ENCODE data around the gene VHLL. TPM values are rescaled to one million over a fixed set of nuclear protein-coding genes. Genes with fewer than 3 reads are reported as not detected.
A peak's percentile ranks its signal among the peaks of the same experiment; 100 is the strongest.

Gene VHLL
- total RNA-seq, 1 experiment from 2014 or later = not detected

DNA sequence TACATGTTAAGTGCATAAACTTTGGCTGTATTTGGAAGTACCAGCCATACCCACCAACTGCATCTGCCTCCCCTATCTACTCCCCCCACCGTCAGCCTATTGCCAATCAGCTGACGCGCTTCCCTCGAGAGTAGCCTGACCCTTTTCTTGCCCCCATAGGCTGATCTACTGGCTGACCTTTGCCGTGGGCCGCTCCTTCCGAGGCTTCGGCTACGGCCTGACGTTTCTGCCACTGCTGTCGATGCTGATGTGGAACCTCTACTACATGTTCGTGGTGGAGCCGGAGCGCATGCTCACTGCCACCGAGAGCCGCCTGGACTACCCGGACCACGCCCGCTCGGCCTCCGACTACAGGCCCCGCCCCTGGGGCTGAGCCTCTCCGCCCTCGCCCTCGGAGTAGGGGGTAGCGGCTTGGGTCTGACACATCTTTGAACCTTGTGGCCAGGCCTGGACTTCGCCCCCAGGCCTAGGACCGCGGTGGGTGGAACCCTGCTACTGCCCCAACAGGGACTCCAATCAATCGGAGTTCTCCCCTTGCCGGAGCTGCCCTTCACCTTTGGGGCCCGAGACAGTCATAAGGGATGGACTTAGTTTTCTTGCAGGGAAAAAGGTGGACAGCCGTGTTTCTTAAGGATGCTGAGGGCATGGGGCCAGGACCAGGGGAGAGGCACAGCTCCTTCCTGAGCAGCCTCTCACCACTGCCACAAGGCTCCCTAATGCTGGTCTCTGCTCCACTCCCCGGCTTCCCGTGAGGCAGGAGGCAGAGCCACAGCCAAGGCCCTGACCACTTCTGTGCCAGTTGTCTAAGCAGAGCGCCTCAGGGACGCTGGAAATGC is 7.7 kb downstream of the VHLL start:
- DNase-seq (ENCODE audit: low spot score) = peak; percentile 78

DNA sequence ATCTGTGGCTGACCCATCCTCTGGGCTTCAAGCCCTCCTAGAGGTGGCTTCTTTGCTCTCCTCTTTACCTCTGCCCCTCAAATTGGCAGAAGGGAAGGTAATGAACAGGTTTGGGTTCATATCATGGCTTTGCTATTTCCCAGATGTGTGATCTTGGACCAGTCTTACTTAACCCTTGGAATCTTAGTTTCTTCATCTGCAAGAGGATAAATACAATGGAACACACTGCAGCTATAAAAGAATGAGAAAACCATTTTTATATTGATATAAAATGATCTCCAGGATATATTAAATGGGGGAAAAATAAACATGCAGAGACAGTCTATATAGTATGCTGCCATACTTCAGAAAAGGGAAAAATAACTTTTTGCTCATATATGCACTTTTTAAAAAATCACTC is 9.2 kb downstream of the VHLL start:
- no peak for DNase-seq (ENCODE audit: low spot score)

DNA sequence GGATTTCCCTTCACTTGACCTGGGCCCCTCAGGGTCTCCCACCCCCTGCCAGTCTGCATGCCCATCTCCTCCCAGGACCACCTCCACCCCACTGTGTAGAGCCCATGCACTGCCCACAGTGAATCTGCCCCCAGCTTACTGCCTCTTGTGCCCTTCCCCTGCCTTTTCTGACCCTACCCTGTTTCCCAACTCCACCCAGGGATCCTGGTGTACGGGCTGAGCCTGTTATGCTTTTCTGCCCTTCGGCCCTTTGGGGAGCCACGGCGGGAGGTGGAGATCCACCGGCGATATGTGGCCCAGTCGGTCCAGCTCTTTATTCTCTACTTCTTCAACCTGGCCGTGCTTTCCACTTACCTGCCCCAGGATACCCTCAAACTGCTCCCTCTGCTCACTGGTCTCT is 13.0 kb downstream of the VHLL start:
- DNase-seq (ENCODE audit: low spot score) = no peak

DNA sequence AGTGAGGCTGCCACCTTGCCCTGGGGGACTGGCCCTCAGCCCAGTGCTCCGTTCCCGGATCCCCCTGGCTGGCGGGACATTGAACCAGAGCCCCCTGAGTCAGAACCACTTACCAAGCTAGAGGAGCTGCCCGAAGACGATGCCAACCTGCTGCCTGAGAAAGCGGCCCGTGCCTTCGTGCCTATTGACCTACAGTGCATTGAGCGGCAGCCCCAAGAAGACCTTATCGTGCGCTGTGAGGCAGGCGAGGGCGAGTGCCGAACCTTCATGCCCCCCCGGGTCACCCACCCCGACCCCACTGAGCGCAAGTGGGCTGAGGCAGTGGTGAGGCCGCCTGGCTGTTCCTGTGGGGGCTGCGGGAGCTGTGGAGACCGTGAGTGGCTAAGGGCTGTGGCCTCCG is 13.7 kb downstream of the VHLL start:
- DNase-seq (ENCODE audit: low spot score) = no peak

DNA sequence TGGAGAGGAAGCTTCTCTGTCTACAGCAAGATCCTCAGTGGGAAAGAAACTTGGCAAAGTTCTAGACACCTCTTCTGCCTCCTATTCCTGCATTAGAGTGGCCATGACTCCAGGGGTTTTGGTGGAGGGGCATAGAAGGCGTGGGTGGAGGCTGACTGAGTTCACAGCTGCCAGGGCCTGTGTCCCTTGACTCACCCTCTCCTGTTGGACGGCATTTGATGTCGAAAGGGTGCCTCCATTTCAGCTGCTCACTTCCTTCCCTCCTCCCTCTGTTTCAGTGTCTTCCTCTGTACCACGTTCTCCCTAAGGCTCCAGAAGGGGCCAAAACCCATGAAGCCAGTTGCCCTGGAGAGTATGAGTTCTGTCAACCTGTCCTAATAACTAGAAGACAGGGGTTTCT is 14.3 kb downstream of the VHLL start:
- DNase-seq (ENCODE audit: low spot score) = no peak

DNA sequence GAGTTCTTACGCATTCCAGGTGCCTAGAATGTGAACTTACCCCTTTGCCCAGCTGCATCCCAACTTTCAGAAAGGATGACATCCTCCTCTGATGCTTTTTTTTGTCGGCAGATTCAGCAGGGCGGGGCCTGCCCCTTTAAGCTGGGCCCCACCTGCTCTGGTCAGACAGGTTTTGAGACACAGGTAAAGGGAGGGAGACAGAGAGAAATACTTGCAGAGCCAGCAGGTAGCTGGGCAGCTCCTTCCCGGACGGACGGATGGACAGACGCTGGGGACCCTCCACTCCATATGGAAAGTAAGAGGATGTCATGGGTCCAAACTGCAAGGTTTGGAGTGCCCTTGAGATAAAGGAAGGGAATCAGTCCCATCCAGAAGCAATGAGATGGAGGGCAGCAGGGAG is 15.0 kb downstream of the VHLL start, which contains the start of gene TMEM79:
TSS of gene TMEM79 (plus strand) at position 214 of the 400 bp plus-strand sequence. CDS start 902 bp downstream, outside the sequence.
- peak; percentile 58 for DNase-seq (ENCODE audit: low spot score)

DNA sequence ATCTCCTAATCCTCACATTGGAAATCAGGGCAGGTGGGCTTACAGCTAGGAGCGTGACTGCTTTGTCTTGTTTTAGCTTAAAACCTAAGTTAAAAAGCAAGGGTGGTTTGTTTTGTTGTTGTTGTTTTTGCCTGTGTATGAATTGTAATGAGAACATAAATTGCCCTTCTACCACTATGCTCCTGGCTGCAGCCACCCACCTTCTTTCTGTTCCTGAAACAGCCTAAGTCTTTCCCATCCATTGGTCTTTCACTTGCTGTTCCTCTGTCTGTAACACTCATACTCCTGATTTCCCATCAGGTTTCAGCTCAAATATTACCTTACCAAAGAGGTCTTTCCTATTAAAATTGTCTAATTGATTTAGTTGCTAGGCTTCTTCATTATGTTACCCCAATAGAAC is 15.6 kb downstream of the VHLL start:
- DNase-seq (ENCODE audit: low spot score) = peak; percentile 18

DNA sequence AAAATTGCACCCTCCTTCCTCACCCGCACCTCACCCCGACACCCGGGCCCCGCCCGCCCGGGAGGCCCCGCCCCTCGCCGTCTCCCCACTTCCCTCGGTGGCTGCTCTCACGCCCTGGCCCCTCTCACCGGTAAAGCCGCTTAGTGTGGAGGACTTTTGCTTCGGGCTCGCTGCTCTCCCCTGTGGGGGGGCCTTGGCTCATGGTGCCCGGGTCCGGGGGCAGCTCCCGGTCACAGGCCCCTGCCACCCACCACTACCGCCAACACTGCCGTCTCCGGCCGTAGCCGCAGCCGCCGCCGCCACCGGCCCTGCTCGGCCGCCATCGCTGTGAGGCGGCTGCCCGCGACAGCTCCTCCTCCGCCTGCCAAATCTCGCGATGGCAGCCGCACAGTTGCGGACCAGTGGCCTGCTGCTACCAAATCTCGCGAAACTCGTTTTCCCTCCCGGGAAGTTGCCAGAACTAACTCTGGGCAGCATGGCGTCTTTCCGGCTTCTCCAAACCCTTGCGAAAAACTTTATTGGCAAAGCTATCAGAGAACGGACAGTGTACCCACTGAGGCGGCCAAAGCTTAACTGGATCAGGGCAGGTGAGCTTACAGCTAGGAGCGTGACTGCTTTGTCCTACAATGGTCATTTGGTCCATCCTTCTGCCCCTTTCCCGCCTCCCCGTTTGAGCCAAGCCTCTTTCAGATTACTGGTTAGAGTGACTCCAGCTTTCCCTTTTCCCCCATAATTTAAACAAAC is 16.5 kb downstream of the VHLL start, which contains the start of gene SMG5:
TSS of gene SMG5 (minus strand) at position 347 of the 744 bp plus-strand sequence. CDS start at position 202, 145 bp downstream.
- peak; percentile 97 for DNase-seq (ENCODE audit: low spot score)

DNA sequence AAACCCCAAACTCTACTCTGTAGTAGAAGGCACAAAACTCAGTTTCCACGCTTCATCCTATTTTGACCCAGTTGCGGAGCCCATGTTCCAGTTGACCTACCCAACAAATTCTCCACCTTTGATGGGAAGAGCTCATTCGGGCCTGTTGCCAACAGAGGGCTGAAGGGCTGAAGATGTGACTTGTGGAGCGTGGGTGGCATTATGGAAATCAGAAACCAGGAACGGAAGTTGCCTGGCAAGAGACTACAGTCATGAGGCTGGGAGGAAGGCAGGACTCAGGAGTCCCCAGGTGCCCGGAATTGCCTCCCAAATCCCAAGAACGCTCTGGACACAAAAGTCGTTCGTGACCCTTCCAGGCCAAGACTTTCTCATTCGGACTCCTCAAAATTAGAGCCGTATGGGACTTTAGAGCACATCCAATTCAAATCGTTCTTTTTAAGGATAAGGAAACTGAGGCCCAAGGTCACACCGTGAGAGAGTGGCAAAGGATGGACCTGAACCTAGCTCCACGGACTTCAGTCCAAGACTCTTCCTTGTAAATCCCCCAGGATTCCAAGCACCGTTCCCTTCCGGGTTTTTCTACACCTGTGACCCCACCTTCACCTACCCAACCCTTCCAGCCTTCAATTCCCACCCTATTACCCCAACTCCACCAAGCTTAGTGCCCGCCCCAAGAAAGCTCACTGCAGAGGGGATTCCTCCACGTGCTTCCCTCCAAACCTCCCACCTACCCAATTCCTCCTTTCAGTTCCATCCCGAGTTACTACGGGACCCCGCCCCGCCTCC is 17.2 kb downstream of the VHLL start:
- peak; percentile 77 for DNase-seq (ENCODE audit: low spot score)

DNA sequence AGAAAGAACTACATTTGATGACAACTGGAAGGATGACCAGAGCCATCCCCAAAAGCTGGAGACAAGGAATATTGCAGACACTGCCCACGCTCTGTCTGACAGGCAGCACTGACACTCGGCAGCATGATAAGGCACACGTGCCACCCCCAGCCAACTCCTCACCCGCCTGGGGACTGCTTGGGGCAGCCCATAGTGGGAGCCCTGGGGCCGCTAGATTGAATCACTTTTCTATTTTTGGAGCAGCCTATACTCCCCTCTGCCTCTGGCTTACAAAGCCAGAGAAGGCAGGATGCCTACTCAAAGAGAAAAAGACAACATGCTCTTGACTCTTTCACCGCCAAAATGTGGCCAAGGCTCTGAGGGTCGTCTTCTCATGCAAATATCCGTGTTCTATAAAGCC is 17.8 kb downstream of the VHLL start:
- no peak for DNase-seq (ENCODE audit: low spot score)

DNA sequence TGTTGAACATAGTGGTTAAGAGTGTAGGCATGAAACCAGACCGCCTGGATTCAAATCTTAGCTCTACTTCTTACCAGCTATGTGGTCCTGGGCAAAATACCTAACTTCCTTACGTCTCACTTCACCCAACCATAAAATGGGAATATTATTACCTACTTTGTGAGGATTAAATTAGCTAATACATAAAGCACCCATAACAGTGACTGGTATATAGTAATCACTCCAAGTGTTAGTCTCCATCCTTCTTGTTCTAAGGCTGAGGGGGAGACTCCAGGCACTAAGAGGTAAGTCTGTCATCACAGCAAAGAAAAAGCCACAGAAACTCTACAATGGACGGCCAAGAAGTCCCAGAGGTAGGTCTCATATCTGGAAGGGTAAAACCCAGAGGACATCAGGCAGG is 19.3 kb downstream of the VHLL start:
- no peak for DNase-seq (ENCODE audit: low spot score)

DNA sequence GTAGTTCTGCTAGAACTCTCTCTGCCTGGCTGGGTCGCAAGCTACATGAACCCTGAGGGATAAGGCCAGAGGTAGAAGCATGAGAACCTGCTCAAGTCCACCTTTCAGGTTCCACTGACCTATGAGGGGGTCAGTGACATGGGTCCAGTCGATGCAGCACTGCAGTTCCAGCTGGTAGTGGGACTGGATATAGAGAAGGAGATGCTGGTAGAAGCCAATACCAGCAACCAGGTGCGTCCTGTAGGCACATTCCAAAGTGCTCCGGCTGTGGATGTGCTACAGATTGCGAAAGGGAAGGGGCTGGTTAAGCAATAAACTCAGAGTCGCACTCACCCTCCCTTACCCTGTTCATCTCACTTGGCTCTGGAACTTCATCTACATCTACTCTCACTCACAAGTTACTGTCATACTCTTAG is 22.1 kb downstream of the VHLL start:
- DNase-seq (ENCODE audit: low spot score) = no peak

DNA sequence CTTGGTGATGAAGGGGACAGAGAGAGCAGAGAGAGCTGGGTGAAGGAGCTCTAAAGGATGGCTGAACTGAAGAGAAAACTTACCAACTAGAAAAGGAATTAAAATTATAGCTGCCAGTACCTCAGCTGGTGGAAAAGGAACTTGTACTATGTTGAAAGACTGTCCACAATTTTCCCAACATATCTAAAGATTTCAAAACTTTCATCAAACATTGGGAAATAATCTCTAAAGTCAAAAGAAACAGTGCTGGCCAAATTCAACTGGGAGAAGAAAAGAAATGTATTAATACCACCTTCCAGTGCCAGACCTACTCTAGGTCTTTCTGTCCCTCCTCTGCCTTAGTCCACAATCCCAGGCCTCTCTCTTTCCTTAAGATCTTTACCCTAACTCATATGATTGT is 22.6 kb downstream of the VHLL start:
- no peak for DNase-seq (ENCODE audit: low spot score)

DNA sequence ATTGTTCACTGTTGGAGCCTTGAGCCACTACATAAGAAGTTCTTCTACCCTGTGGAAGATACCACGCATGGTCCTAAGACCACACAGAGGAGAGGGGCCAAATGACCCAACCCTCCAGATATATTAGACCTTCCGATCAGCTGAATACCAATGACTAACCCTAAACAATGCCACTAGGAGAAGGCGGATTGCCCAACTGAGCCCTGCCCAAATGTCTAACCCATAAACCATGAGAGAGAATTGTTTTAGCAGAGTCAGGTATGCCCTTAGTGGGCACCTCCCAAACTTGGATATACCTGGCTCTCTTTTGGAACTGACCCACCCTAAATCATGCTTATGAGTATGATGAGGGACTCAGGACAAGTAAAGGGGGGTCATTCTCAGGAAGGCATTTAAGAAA is 28.8 kb downstream of the VHLL start:
- DNase-seq (ENCODE audit: low spot score) = no peak

DNA sequence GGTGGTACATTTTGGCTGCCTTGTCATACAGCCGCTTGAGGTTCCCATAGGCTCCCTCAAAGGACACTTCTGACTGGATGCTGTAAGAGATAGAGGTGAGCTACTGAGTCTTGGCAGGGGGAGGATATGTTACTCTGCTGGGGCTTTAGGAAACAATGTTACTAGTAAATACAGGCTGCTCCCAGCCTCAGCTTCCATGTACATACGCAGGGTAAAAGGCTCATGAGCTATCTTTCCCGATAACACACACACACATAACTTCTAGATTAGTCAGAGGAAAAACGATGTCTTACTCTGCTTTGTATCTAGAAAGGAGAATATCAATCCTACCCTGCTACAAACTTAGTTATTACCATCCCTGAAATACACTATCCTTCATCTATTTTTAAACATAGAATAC is 30.8 kb downstream of the VHLL start:
- DNase-seq (ENCODE audit: low spot score) = no peak

DNA sequence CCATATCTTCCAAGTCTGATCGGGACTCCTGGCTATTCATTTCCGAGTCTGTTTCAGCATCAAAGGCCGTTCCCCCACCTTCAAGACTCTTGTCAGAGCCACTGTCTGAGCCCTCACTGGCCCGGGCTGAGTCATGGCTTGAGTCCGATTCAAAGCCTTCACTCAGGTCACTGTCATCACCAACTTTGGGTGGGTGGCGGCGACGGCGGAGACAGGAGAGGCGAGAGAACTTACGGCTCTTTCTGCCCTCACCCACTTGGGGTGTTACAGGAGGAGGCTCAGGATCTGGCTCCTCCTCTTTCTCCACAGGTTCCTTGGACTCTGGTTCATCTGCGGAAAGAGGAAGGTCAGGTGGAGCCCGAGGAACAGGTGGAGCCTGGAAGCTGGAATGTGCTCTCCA is 33.1 kb downstream of the VHLL start:
- no peak for DNase-seq (ENCODE audit: low spot score)

DNA sequence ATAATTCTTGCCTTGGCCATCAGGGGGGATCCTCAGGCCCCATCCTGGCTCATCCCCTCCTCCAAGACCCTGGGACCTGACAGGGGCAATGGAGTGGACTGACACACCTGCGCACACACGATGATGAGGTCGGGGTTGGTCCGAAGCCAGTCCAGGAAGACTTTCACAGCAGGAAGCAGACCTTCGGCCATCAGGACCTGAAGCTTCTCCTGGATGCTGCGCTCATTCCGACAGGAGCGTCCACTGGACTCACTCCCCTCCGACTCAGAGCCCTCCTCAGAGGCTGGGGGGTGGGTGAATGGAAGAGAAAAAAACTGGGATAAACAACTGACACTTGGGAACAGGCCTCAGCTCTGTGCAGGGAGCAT is 35.8 kb downstream of the VHLL start:
- no peak for DNase-seq (ENCODE audit: low spot score)

DNA sequence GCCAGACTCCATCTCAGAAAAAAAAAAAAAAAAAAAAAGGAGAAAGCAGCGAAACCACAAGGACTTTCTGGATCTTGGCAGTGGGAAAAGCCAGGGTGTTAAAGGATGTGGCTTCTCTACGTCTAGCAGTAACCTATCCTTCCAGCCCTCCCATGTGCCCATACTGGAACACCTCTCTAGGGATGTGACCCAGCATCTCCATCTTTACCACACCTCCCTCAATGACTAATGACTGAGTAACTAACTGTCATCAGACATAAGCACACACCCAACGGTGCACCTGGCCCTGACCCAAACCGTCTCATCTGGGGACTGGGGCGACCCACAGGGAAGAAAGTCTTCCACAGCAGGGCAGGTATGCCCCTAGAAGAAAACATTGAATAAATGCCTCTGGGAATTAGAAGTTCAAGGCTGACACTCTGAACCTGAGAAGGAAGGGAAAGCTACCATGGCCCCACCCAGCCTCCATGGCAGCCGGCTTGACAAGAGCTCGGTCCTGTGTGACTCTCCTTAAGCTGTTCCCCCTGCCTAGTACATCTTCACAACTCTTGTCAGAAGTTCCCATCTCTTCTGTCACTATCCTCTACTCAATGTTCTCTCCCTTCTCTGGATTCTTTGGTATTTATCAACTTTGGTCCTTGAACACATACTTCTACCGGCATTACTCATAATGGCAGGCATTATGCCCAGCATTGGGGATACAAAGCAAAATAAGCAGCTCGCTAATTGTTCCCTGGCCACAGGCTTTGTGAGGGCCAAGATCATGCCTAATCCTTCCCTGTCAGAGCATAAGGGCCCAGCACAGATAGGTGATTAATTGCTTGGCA is 36.4 kb downstream of the VHLL start:
- no peak for DNase-seq (ENCODE audit: low spot score)

DNA sequence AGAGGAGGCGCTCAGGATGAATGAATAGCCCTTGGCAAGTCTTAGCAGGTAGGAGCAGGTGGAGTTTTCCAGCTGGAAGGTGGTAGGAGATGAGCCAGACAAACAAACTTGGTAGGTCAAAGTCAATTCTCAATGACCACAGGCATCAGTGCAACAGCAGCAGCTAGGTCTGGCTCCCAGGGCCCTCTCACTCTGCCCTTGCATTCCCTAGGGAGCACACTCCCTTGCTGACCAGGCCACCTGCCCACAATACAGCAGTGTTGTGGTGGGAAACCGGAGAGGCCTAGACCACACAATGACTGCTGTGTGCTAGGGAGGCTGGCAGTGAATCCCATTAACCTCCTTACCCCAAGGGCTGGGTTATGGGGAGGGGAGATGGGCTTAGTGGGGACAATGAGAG is 38.2 kb downstream of the VHLL start:
- no peak for DNase-seq (ENCODE audit: low spot score)

DNA sequence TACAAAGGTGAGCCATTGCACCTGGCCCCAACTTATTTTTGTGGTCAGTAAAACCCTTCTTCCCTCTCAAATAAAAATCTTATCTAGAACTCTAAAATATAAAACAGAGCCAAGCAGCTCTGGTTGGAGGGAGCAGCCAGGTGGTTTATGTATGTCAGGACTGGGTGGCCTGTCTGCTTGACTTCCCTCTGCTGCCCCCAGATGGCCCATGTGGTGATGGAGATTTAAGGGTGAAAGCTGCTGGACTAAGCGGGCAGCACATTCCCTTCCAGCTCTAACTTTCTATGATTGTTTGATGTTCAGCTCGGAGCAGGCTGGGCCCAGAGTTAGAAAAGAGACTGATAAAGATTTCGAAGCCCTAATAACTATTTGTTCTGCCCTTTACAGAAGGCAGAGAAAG is 39.3 kb downstream of the VHLL start:
- peak; percentile 22 for DNase-seq (ENCODE audit: low spot score)

DNA sequence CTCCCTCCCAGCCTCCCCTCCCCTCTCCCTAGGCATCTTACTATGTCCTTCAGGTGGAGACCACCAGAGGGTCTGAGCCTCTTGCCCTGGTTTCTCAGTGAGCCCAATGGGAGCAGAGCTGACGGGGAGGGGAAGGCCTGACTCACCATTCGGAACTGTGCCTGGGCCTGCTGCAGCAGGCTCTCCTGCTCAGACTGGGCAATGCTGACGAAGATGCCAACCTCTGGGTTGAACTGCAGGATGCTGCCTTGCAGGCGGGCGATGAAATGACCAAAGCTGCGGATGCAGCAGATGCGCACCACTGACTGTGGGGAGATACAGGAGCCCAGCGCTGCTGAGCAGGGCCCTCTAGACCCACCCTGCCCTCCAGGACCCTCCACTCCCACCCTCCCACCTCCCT is 40.2 kb downstream of the VHLL start:
- DNase-seq (ENCODE audit: low spot score) = no peak

All from HT-29 (cell line).